ENCODE measurements around the gene NFIC. TPM values are rescaled to one million over a fixed set of nuclear protein-coding genes. Genes with fewer than 3 reads are reported as not detected.

Gene NFIC
- total and polyA plus RNA-seq, 2 of the 4 experiments (the other 2 are of a cell fraction) = 21.9 to 32.1 TPM

GRCh38 chr19:3480383-3481091, 114.2 kb downstream of the NFIC start, which contains the start of gene SMIM24:
Gene SMIM24 (minus strand): TSS chr19:3480525. CDS start chr19:3480463, 62 bp downstream.
- no peaks in the 10 kb centered on the region for H3K4me1 ChIP-seq (ENCODE audit: control insufficient read depth, insufficient read depth, low read length)
- no peak within 1 kb of the TSS for H2BK5ac ChIP-seq (ENCODE audit: low read depth, low read length, poor library complexity, severe bottlenecking)
- no peak within 1 kb of the TSS for H3K4ac ChIP-seq (ENCODE audit: low read depth, low read length)
- no peaks in the 10 kb centered on the region; the same call in 1 of the 2 replicates for H3K9me3 ChIP-seq (ENCODE audit: control insufficient read depth, insufficient read depth, low read length)
- peaks cover 38% of the 10 kb centered on the region for H3K27me3 ChIP-seq (ENCODE audit: control insufficient read depth, insufficient read depth, low read length)
- H3K4me3 ChIP-seq (ENCODE audit: insufficient read depth, low read depth, low read length) = no peak within 1 kb of the TSS
- BruUV-seq (replicated peaks) = no TSS peak
- no peak within 1 kb of the TSS for H3K56ac ChIP-seq (ENCODE audit: extremely low read depth, insufficient read depth, low read length)
- no peaks in the 10 kb centered on the region for H3K9me1 ChIP-seq (ENCODE audit: insufficient read depth, low read length)
- no peak within 1 kb of the TSS for H4K5ac ChIP-seq (ENCODE audit: low read depth, low read length)
- no peak within 1 kb of the TSS for H3K9ac ChIP-seq (ENCODE audit: low read depth, low read length)
- H2AK5ac ChIP-seq (ENCODE audit: low read depth, low read length) = no peak within 1 kb of the TSS
- H2AK9ac ChIP-seq (replicated peaks; ENCODE audit: low read depth, low read length, poor library complexity) = no peak within 1 kb of the TSS
- no peak for DNase-seq
- intact Hi-C loops (cut with micrococcal nuclease) (no loop called here), dilution Hi-C loops (cut with HindIII; ENCODE audit: low sequenced_read_pairs, unreplicated experiment) (no loop called here), in situ Hi-C loops (cut with MboI; ENCODE audit: low sequenced_read_pairs) (loop anchor here (25.0 kb wide), 1 partner anchor 518 kb away; no protein-coding TSS in a partner anchor)
- TF ChIP-seq FOS (IDR thresholded peaks at IDR 0.05; ENCODE audit: low read depth, low read length) = no peak
- TF ChIP-seq MAZ (IDR thresholded peaks at IDR 0.05; ENCODE audit: borderline replicate concordance, low read depth, low read length) = no peak
- no peak for TF ChIP-seq MXI1 (IDR thresholded peaks at IDR 0.05; ENCODE audit: borderline replicate concordance, low read depth, low read length)
- TF ChIP-seq POLR2A (IDR thresholded peaks at IDR 0.05; ENCODE audit: low read depth, low read length) = no peak
- no peak for TF ChIP-seq RCOR1 (IDR thresholded peaks at IDR 0.05; ENCODE audit: insufficient replicate concordance, low read length)
- no peak for TF ChIP-seq CEBPB (IDR thresholded peaks at IDR 0.05; ENCODE audit: low read depth, low read length)
- TF ChIP-seq, protein P1, sequence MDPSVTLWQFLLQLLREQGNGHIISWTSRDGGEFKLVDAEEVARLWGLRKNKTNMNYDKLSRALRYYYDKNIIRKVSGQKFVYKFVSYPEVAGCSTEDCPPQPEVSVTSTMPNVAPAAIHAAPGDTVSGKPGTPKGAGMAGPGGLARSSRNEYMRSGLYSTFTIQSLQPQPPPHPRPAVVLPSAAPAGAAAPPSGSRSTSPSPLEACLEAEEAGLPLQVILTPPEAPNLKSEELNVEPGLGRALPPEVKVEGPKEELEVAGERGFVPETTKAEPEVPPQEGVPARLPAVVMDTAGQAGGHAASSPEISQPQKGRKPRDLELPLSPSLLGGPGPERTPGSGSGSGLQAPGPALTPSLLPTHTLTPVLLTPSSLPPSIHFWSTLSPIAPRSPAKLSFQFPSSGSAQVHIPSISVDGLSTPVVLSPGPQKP (IDR thresholded peaks at IDR 0.05; ENCODE audit: borderline replicate concordance, low read depth, low read length) = no peak
- no peak for TF ChIP-seq RFX5 (IDR thresholded peaks at IDR 0.05; ENCODE audit: low read depth, low read length)
- TF ChIP-seq NFE2L2 (IDR thresholded peaks at IDR 0.05; ENCODE audit: low read depth, low read length) = no peak
- TF ChIP-seq USF2 (IDR thresholded peaks at IDR 0.05; ENCODE audit: low read depth, low read length) = no peak
- TF ChIP-seq BHLHE40 (IDR thresholded peaks at IDR 0.05; ENCODE audit: low read depth, low read length) = no peak
- no peak for TF ChIP-seq RAD21 (IDR thresholded peaks at IDR 0.05; ENCODE audit: low read length)
- no peak for TF ChIP-seq MAFK (IDR thresholded peaks at IDR 0.05; ENCODE audit: low read depth, low read length)
- TF ChIP-seq, protein P2, sequence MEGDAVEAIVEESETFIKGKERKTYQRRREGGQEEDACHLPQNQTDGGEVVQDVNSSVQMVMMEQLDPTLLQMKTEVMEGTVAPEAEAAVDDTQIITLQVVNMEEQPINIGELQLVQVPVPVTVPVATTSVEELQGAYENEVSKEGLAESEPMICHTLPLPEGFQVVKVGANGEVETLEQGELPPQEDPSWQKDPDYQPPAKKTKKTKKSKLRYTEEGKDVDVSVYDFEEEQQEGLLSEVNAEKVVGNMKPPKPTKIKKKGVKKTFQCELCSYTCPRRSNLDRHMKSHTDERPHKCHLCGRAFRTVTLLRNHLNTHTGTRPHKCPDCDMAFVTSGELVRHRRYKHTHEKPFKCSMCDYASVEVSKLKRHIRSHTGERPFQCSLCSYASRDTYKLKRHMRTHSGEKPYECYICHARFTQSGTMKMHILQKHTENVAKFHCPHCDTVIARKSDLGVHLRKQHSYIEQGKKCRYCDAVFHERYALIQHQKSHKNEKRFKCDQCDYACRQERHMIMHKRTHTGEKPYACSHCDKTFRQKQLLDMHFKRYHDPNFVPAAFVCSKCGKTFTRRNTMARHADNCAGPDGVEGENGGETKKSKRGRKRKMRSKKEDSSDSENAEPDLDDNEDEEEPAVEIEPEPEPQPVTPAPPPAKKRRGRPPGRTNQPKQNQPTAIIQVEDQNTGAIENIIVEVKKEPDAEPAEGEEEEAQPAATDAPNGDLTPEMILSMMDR (conservative IDR thresholded peaks at IDR 0.05; ENCODE audit: low read depth, low read length) = no peak
- H3K18ac ChIP-seq (ENCODE audit: low read depth, low read length) = no peak within 1 kb of the TSS
- no peaks in the 10 kb centered on the region for H4K20me1 ChIP-seq (ENCODE audit: insufficient read depth, low read length)
- ATAC-seq (ENCODE audit: low read depth) = no peak
- 40% methylated on average over 4 of the region's 27 CpGs; no CpG with 5 or more reads in 1 of the 2 experiments for WGBS, 2 experiments (ENCODE audit: extremely low coverage in 2 of 2, insufficient read length in 1 of 2)
- H3K4me2 ChIP-seq (ENCODE audit: low read depth, low read length) = no peak within 1 kb of the TSS
- no peaks in the 10 kb centered on the region for H3K79me1 ChIP-seq (ENCODE audit: low read depth in 1 of 2, low read length in 2 of 2)
- no peak within 1 kb of the TSS for H3K14ac ChIP-seq (replicated peaks; ENCODE audit: low read depth, low read length)
- H2BK120ac ChIP-seq (ENCODE audit: low read depth, low read length) = no peak within 1 kb of the TSS
- H4K91ac ChIP-seq (ENCODE audit: insufficient read depth, low read depth, low read length) = no peak within 1 kb of the TSS
- H2AFZ ChIP-seq (replicated peaks; ENCODE audit: low read length, poor library complexity) = no peak within 1 kb of the TSS
- POLR2A ChIA-PET (ENCODE audit: unreplicated experiment) = no interaction called here
- H3K36me3 ChIP-seq (ENCODE audit: control insufficient read depth, insufficient read depth, low read length) = no peaks in the 10 kb centered on the region
- no peak within 1 kb of the TSS for H4K8ac ChIP-seq (ENCODE audit: low read depth in 2 of 2, low read length in 2 of 2)
- CTCF ChIA-PET = interaction anchor here (1.5 kb wide), 1 partner anchor 175 kb away, joined by 4 read pairs; no protein-coding TSS in a partner anchor
- no peak within 1 kb of the TSS for H3K23ac ChIP-seq (ENCODE audit: low read depth, low read length)
- no peak within 1 kb of the TSS for H3K27ac ChIP-seq (ENCODE audit: insufficient read depth, low read length)
- H2BK20ac ChIP-seq (ENCODE audit: low read depth, low read length) = no peak within 1 kb of the TSS
- no peak within 1 kb of the TSS for H2BK15ac ChIP-seq (ENCODE audit: low read depth, low read length)
